GM12878 (cell line): ENCODE measurements around the gene ID3. TPM values are rescaled to one million over a fixed set of nuclear protein-coding genes. Genes with fewer than 3 reads are reported as not detected.

ENCODE experiments used
- ATAC-seq: fragments of 200-7000 bp; cut with Tn5 transposase; 3 replicates; pipeline ENCODE4 v1.9.1; 2020; ENCODE audit warnings: mild to moderate bottlenecking, moderate library complexity
- BruUV-seq: library from RNA; stranded (reverse); fragments of 400-500 nt; replicated peaks from 2 replicates; lab custom pipeline; 2021; lab: Mats Ljungman, UMichigan
- CTCF ChIA-PET: fragments of 300-600 bp; sonication (Branson Sonifier 250); formaldehyde crosslinking; extraction: SDS; loops from one replicate; lab custom pipeline; 2021; ENCODE audit warnings: inconsistent platforms; lab: Yijun Ruan, JAX
- POLR2A ChIA-PET: fragments of 350-600 bp; formaldehyde crosslinking; extraction: SDS; loops from one replicate; lab custom pipeline; 2021; ENCODE audit warnings: inconsistent platforms; lab: Charles Lee
- RAD21 ChIA-PET: fragments of 300-600 bp; sonication (Branson Sonifier 250); formaldehyde crosslinking; loops from one replicate; lab custom pipeline; 2023; ENCODE audit warnings: antibody characterized with exemption; ENCODE audit not compliant: unreplicated experiment; lab: Charles Lee
- SMC1A ChIA-PET: fragments of 300-600 bp; sonication (Branson Sonifier 250); formaldehyde crosslinking; loops from one replicate; lab custom pipeline; 2023; ENCODE audit not compliant: unreplicated experiment, uncharacterized antibody; lab: Charles Lee
- DNase-seq: peaks from one replicate; pipeline ENCODE4 v3.0.0-alpha.2; 2011; ENCODE audit warnings: low read depth, low spot score
- FAIRE-seq: peaks from 3 replicates; lab custom pipeline; 2011; peaks lifted over from hg19 to GRCh38; lab: Jason Lieb, UNC
- H2AFZ ChIP-seq: 2 replicates; pipeline ENCODE4 v1.6.0; 2011; ENCODE audit warnings: low read depth, low read length, control low read depth; ENCODE audit not compliant: control insufficient read depth
- H3K27ac ChIP-seq: 2 replicates; pipeline ENCODE4 v1.5.1; 2011; ENCODE audit warnings: control low read depth; ENCODE audit not compliant: control insufficient read depth, insufficient read depth
- H3K27me3 ChIP-seq, 2 experiments: replicated peaks in 1 of 2; 2 replicates each; pipeline versions ENCODE4 v1.6.0 to v1.6.1; 2011; ENCODE audit warnings: low read length in 1 of 2; ENCODE audit not compliant: control insufficient read depth in 2 of 2, insufficient read depth in 2 of 2
- H3K36me3 ChIP-seq, 2 experiments: 2 replicates each; pipeline ENCODE4 v1.5.1; 2011; ENCODE audit warnings: low read length in 1 of 2; ENCODE audit not compliant: control insufficient read depth in 2 of 2, insufficient read depth in 2 of 2
- H3K4me1 ChIP-seq: 2 replicates; pipeline ENCODE4 v1.6.1; 2011; ENCODE audit warnings: mild to moderate bottlenecking, low read length, moderate library complexity, mixed read lengths; ENCODE audit not compliant: control insufficient read depth, insufficient read depth
- H3K4me2 ChIP-seq: 2 replicates; pipeline ENCODE4 v1.6.0; 2011; ENCODE audit warnings: control low read depth; ENCODE audit not compliant: control insufficient read depth, insufficient read depth
- H3K4me3 ChIP-seq: fragments of 200-600 bp; sonication (generic); 2 replicates; pipeline ENCODE4 v1.5.1; 2016
- H3K79me2 ChIP-seq: 2 replicates; pipeline ENCODE4 v1.6.0; 2011; ENCODE audit warnings: low read length; ENCODE audit not compliant: control insufficient read depth, insufficient read depth
- H3K9ac ChIP-seq: 2 replicates; pipeline ENCODE4 v1.8.0; 2011; ENCODE audit warnings: low read length, control low read depth, mixed read lengths; ENCODE audit not compliant: control insufficient read depth, insufficient read depth
- H3K9me3 ChIP-seq: replicated peaks from 3 replicates; pipeline ENCODE4 v1.5.1; 2011; ENCODE audit warnings: mild to moderate bottlenecking, low read length; ENCODE audit not compliant: control insufficient read depth, insufficient read depth
- H4K20me1 ChIP-seq: 2 replicates; pipeline ENCODE4 v1.6.0; 2011; ENCODE audit not compliant: control insufficient read depth, insufficient read depth
- FOXM1 ChIP-seq: IDR thresholded peaks from 2 replicates; pipeline ENCODE4 v1.6.1; 2012; ENCODE audit warnings: low read depth, mild to moderate bottlenecking, inconsistent platforms, low read length, moderate library complexity
- MXI1 ChIP-seq: fragments of 150-350 bp; IDR thresholded peaks from 2 replicates; pipeline ENCODE4 v1.6.1; 2011; ENCODE audit warnings: low read depth, mild to moderate bottlenecking, inconsistent platforms, low read length, improper control_type of control experiment
- MYC ChIP-seq: IDR thresholded peaks from 2 replicates; pipeline ENCODE4 v1.6.1; 2011; ENCODE audit warnings: mild to moderate bottlenecking, low read length, moderate library complexity, inconsistent platforms; ENCODE audit not compliant: insufficient read depth, insufficient replicate concordance, insufficient read length, severe bottlenecking
- POLR2AphosphoS5 ChIP-seq: IDR thresholded peaks from 2 replicates; pipeline ENCODE4 v1.6.1; 2011; ENCODE audit warnings: mild to moderate bottlenecking, low read length, inconsistent platforms
- RAD51 ChIP-seq: fragments of 450-650 bp; IDR thresholded peaks from 2 replicates; pipeline ENCODE4 v1.6.1; 2016; ENCODE audit warnings: moderate library complexity, mild to moderate bottlenecking, inconsistent platforms
- SMC3 ChIP-seq: IDR thresholded peaks from 2 replicates; pipeline ENCODE4 v1.6.1; 2011; ENCODE audit warnings: low read length, improper control_type of control experiment, borderline replicate concordance
- ZNF207 ChIP-seq: fragments of 450-650 bp; IDR thresholded peaks from 2 replicates; pipeline ENCODE4 v1.6.1; 2014; ENCODE audit warnings: antibody characterized with exemption, mild to moderate bottlenecking, borderline replicate concordance
- WGBS: methylation state at CpG from one replicate; pipeline ENCODE4 v1.1.6; 2016; ENCODE audit warnings: low lambda C conversion rate; ENCODE audit not compliant: insufficient replicate concordance, insufficient coverage; ENCODE audit errors: missing lambda C conversion rate; 5-methylcytosine and 5-hydroxymethylcytosine counted together
- in situ Hi-C: fragments of 300-500 bp; cut with MboI; formaldehyde crosslinking; loops from 9 replicates; pipeline ENCODE4 v1.14.3; 2018; ENCODE audit warnings: mixed read lengths
- intact Hi-C: fragments of 100-400 bp; cut with micrococcal nuclease; formaldehyde crosslinking; loops from one replicate; pipeline ENCODE4 v1.14.2; 2022; ENCODE audit not compliant: unreplicated experiment
- polyA plus RNA-seq, 11 experiments: library from polyadenylated mRNA; depleted of rRNA in 4 of 11; unstranded in 6 of 11; stranded (reverse) in 5 of 11; fragments of >200 nt; fragmentation: Nextera tagmentation in 4 of 11; fragmentation: Illumina TruSeq in 1 of 11; extraction: Ambion mirVana in 4 of 11; extraction: Trizol in 1 of 11; gene quantifications; 1 replicate in 1 of 11; 2 replicates in 10 of 11; pipeline versions ENCODE4 v1.2.1 to v1.2.3, GENCODE V29; 2011 to 2016; ENCODE audit warnings: inconsistent platforms in 2 of 11, missing spikeins in 2 of 11, low read depth in 1 of 11
- total RNA-seq, 4 experiments: library from RNA; depleted of rRNA in 3 of 4; stranded (reverse); fragments of >200 nt in 3 of 4; fragmentation: Illumina TruSeq in 1 of 4; extraction: Trizol in 1 of 4; gene quantifications; 2 replicates each; pipeline versions ENCODE4 v1.2.1 to v1.2.3, GENCODE V29; 2013 to 2021

The ID3 gene
- total and polyA plus RNA-seq, 10 of the 15 experiments (the other 5 are each of a cell fraction or from before 2014, with no cell fraction given): 42.7 to 475 (median 207) TPM

DNA sequence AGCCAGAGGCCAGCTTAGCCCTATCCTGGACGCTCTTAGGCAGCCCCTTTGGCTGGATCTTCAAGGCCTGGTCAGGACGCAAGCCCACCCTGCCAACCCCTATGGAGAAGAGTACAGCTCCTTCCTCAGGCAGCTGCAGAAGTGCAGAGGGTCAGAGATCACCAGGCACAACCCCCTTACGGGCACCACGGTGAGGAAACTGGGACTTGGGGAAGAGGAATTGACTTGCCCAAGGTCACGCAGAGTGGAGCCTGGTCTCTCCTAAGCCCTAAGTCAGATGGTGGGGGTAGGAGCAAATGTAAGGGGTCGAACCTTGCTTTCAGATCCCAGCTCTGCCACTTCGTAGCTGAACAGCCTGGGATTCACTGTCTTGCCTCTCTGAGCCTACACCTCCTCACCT is 31.9 kb downstream of the ID3 start (continued):
- TF ChIP-seq ZNF207 (no peak), POLR2AphosphoS5 (no peak), MXI1 (no peak)

DNA sequence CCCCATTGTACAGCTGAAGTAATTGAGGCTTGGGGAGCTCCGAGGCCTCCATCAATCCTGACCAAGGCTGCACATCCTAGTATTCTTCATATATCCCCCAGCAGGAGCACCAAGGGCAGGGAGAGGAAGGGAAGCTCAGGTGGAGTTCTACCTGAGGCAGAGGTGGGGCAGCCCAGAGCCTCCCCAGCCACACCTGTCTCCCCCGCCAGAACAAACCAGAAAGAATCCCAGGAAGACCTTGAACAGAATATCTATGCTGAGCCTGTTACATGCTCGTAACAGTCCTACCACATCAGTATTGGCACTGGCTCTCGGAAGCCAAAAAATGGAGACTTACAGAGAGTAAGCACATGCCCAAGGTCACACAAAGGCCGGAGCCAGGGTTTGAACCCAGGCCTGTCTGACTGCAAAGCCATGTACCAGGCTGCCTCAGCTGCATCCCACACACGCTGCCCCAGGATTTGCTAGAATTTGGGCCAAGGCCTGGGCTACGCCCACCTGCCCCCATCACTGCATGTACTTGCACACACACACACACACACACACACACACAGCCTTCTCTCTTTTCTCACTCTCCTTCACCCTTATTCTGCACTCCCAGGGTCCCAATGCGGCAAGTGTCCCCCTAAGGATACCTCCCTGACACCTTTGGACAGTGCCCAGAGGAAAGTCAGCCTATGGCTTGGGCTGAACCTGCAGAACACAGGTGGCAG is 32.8 kb downstream of the ID3 start:
- DNase-seq: no peak
- FAIRE-seq: no peak
- RAD21 ChIA-PET: interaction anchor here (0.7 to 11.3 kb wide), 7 partner anchors 13 to 381 kb away, joined by 3 to 153 read pairs (median 7); partner anchors contain the start of gene HNRNPR
- no peaks in the 10 kb centered on the region for H3K27me3 ChIP-seq
- in situ Hi-C loops (no loop called here), intact Hi-C loops (loop anchor here (5.0 kb wide), 1 partner anchor 184 kb away; the partner anchor contains the start of gene HNRNPR)
- CTCF ChIA-PET: interaction anchor here (1.3 to 28.3 kb wide), 5 partner anchors 14 to 342 kb away, joined by 3 to 784 read pairs (median 8); no protein-coding TSS in a partner anchor
- 98% methylated on average over 8 of the region's 8 CpGs for WGBS
- SMC1A ChIA-PET: interaction anchor here (1.4 to 14.8 kb wide), 6 partner anchors 11 to 111 kb away, joined by 4 to 201 read pairs (median 12); no protein-coding TSS in a partner anchor
- H3K27ac ChIP-seq: peak overlapping the region; percentile 77
- H3K36me3 ChIP-seq: peaks cover 7 to 9% of the 10 kb centered on the region in 2 experiments; a peak in 2 of 4 replicates
- H3K4me1 ChIP-seq: peaks cover 60% of the 10 kb centered on the region
- no peaks in the 10 kb centered on the region for H3K9me3 ChIP-seq
- H2AFZ ChIP-seq: no peak overlapping the region
- H3K4me2 ChIP-seq: peak overlapping the region; percentile 91; the same call in 1 of the 2 replicates
- ATAC-seq: no peak
- BruUV-seq: no TSS peak
- peaks cover 66% of the 10 kb centered on the region for H3K79me2 ChIP-seq
- H4K20me1 ChIP-seq: no peaks in the 10 kb centered on the region
- POLR2A ChIA-PET: interaction anchor here (1.0 to 2.4 kb wide), 3 partner anchors 11 to 65 kb away, joined by 3 to 12 read pairs (median 3); no protein-coding TSS in a partner anchor
- H3K4me3 ChIP-seq: no peak overlapping the region; the same call in 1 of the 2 replicates
- no peak for TF ChIP-seq SMC3
- no peak for TF ChIP-seq MYC
- TF ChIP-seq RAD51: no peak
- TF ChIP-seq FOXM1: no peak
- peak overlapping the region; percentile 16; the same call in 1 of the 2 replicates for H3K9ac ChIP-seq
